B cell (primary cell): Measurements from ENCODE around the gene CEP350. TPM values are rescaled to one million over a fixed set of nuclear protein-coding genes. Genes with fewer than 3 reads are reported as not detected.

Experiments used
- ATAC-seq: fragments of 200-7000 bp; cut with Tn5 transposase; one replicate; pipeline ENCODE4 v1.10.0; 2021; ENCODE audit warnings: low read depth, mild to moderate bottlenecking, moderate number of reproducible peaks, moderate library complexity
- CTCF ChIA-PET: fragments of 350-600 bp; sonication (Branson Sonifier 250); formaldehyde crosslinking; loops from one replicate; lab custom pipeline; 2021; ENCODE audit warnings: antibody characterized with exemption, inconsistent platforms; lab: Charles Lee
- POLR2A ChIA-PET: fragments of 350-600 bp; sonication (Branson Sonifier 250); formaldehyde crosslinking; loops from one replicate; lab custom pipeline; 2021; ENCODE audit warnings: antibody characterized with exemption; lab: Charles Lee
- DNase-seq: peaks from one replicate; pipeline ENCODE4 v3.0.0; 2013
- H2AFZ ChIP-seq: 2 replicates; pipeline ENCODE4 v1.6.1; 2012; ENCODE audit warnings: mild to moderate bottlenecking, low read depth, low read length; ENCODE audit not compliant: insufficient read depth, poor library complexity, severe bottlenecking
- H3K27ac ChIP-seq, 2 donors: 1 replicate in 1 of 2; 2 replicates in 1 of 2; pipeline ENCODE4 v1.5.1; 2012 to 2013; ENCODE audit warnings: low read length in 2 of 2, mild to moderate bottlenecking in 2 of 2, moderate library complexity in 1 of 2
- H3K27me3 ChIP-seq, 4 experiments: fragments of 200-600 bp in 1 of 4; sonication (generic) in 1 of 4; replicated peaks in 1 of 4; 1 replicate in 2 of 4; 2 replicates in 2 of 4; pipeline versions ENCODE4 v1.6.1 to v1.7.0; 2013 to 2016; ENCODE audit warnings: low read length in 3 of 4, mild to moderate bottlenecking in 2 of 4, mixed read lengths in 1 of 4, moderate library complexity in 1 of 4; ENCODE audit not compliant: insufficient read depth in 4 of 4, control insufficient read depth in 3 of 4; ENCODE audit errors: control extremely low read depth in 1 of 4
- H3K36me3 ChIP-seq, 2 experiments: replicated peaks in 1 of 2; 1 replicate in 1 of 2; 2 replicates in 1 of 2; pipeline versions ENCODE4 v1.6.1 to v1.7.1; 2013; ENCODE audit warnings: low read length in 1 of 2; ENCODE audit not compliant: insufficient read depth in 2 of 2, control insufficient read depth in 1 of 2; ENCODE audit errors: control extremely low read depth in 1 of 2, extremely low read depth in 1 of 2
- H3K4me1 ChIP-seq, 2 donors: fragments of 200-600 bp in 1 of 2; sonication (generic) in 1 of 2; 1 replicate in 1 of 2; 2 replicates in 1 of 2; pipeline versions ENCODE4 v1.5.1 to v1.6.1; 2013 to 2017; ENCODE audit warnings: low read length in 2 of 2; ENCODE audit not compliant: control insufficient read depth in 2 of 2, insufficient read depth in 2 of 2
- H3K4me2 ChIP-seq: replicated peaks from 2 replicates; pipeline ENCODE3; 2012; ENCODE audit warnings: mild to moderate bottlenecking, low read depth, low read length; ENCODE audit not compliant: poor library complexity, severe bottlenecking
- H3K4me3 ChIP-seq, 5 experiments: fragments of 200-600 bp in 1 of 5; sonication (generic) in 1 of 5; 1 replicate in 3 of 5; 2 replicates in 2 of 5; pipeline versions ENCODE4 v1.5.1 to v1.7.0; 2011 to 2016; ENCODE audit warnings: low read length in 4 of 5, mild to moderate bottlenecking in 4 of 5, low read depth in 2 of 5, control low read depth in 1 of 5, moderate library complexity in 1 of 5; ENCODE audit not compliant: insufficient read depth in 1 of 5; ENCODE audit errors: control extremely low read depth in 1 of 5, extremely low read depth in 1 of 5
- H3K79me2 ChIP-seq: fragments of 200-600 bp; sonication (generic); one replicate; pipeline ENCODE4 v1.6.0; 2016; ENCODE audit warnings: low read length; ENCODE audit not compliant: control insufficient read depth, insufficient read depth
- H3K9ac ChIP-seq: fragments of 200-600 bp; sonication (generic); 2 replicates; pipeline ENCODE4 v1.6.1; 2017; ENCODE audit warnings: mild to moderate bottlenecking, low read length, moderate library complexity
- H3K9me3 ChIP-seq, 3 donors: one replicate each; pipeline versions ENCODE4 v1.6.1 to v1.7.1; 2013; ENCODE audit warnings: low read length in 2 of 3; ENCODE audit not compliant: control insufficient read depth in 2 of 3, insufficient read depth in 1 of 3; ENCODE audit errors: control extremely low read depth in 1 of 3
- H4K20me1 ChIP-seq: 2 replicates; pipeline ENCODE4 v1.6.0; 2012; ENCODE audit warnings: mild to moderate bottlenecking, low read length; ENCODE audit not compliant: insufficient read depth, control insufficient read depth, poor library complexity, severe bottlenecking
- H3K27ac Mint-ChIP-seq: one replicate; pipeline ENCODE4 v1.8.0; 2021; ENCODE audit warnings: mixed read lengths
- H3K27me3 Mint-ChIP-seq: one replicate; pipeline ENCODE4 v1.8.0; 2021; ENCODE audit warnings: mixed read lengths
- H3K4me1 Mint-ChIP-seq: one replicate; pipeline ENCODE4 v1.8.0; 2021; ENCODE audit warnings: mixed read lengths
- H3K4me3 Mint-ChIP-seq: one replicate; pipeline ENCODE4 v1.8.0; 2021; ENCODE audit warnings: mixed read lengths
- H3K9me3 Mint-ChIP-seq: one replicate; pipeline ENCODE4 v1.8.0; 2022; ENCODE audit warnings: mixed read lengths; ENCODE audit not compliant: insufficient read depth
- EZH2 ChIP-seq: IDR thresholded peaks from 2 replicates; pipeline ENCODE4 v1.6.1; 2012; ENCODE audit warnings: borderline replicate concordance, low read depth, mild to moderate bottlenecking, moderate library complexity, low read length; ENCODE audit not compliant: insufficient read depth, poor library complexity, severe bottlenecking
- WGBS: methylation state at CpG from one replicate; pipeline ENCODE4 v1.1.5; 2013; ENCODE audit warnings: missing lambda C conversion rate; ENCODE audit not compliant: insufficient coverage; 5-methylcytosine and 5-hydroxymethylcytosine counted together
- intact Hi-C: fragments of 100-400 bp; cut with micrococcal nuclease; formaldehyde crosslinking; loops from one replicate; pipeline ENCODE4 v1.10.0; 2022
- polyA plus RNA-seq: library from polyadenylated mRNA; depleted of rRNA; stranded (reverse); fragments of >200 nt; gene quantifications from 2 replicates; pipeline ENCODE4 v1.2.3, GENCODE V29; 2012
- total RNA-seq, 2 donors: library from RNA; stranded (reverse); fragments of 120-200 nt in 1 of 2; gene quantifications; 1 replicate in 1 of 2; 2 replicates in 1 of 2; pipeline versions ENCODE4 v1.2.3 to v1.2.4, GENCODE V29; 2013 to 2022
- TF ChIP-seq, protein P1 (sequence below): fragments of 200-600 bp; IDR thresholded peaks from one replicate; pipeline ENCODE4 v1.8.0; 2022; ENCODE audit warnings: antibody characterized with exemption, mild to moderate bottlenecking

The CEP350 gene
- total and polyA plus RNA-seq, 2 donors (not counting 1 experiment from before 2014, with no cell fraction given): 7.4 to 92.3 TPM

DNA sequence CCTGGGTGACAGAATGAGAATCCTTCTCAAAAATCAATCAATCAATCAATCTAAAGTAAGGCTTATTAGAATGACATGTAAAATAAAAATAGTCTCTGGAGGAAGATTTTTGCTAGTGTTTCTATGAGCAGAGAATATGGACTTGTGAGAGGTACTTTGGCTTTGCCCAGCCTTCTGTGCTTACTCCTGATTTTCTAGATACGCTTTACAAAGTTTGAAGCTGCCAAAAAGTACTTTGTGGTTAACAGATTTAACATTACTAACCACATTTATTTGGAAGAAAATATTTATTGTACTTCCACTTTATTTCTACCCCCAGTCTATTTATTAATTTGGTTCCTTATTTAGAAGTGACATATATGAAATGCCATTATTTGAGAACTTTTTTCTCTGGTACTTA, 41.0 kb downstream of the CEP350 start:
- Histone ChIP-seq H3K79me2 (peaks cover 31% of the 10 kb centered on the region), H3K4me2 (no peak overlapping the region)
- no CpG with 5 or more reads among the region's 1 CpG for WGBS

DNA sequence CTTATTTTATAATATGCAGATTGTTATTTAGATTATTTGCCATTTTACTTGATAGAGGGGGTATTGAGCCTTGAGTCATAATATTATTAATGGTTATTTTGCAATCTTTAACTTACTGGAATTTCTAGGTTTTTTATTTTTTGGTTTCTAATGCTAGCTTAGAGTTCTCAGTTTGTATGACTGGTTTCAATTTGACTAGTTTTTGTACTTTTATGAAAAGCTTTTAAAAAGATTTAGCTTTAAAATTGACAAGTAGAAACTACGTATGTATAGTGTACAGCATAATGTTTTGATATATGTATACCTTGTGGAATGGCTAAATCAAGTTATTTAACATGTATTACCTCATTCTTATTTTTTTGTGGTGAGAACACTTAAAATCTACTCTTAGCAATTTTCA, 41.5 kb downstream of the CEP350 start:
- Histone ChIP-seq H3K4me1 (peaks cover 0 to 14% of the 10 kb centered on the region in 2 donors), H2AFZ (no peak overlapping the region), H3K27ac (no peak overlapping the region), H3K79me2 (peaks cover 31% of the 10 kb centered on the region), H4K20me1 (no peaks in the 10 kb centered on the region), H3K4me2 (no peak overlapping the region), H3K9me3 (no peaks in the 10 kb centered on the region), H3K9ac (no peak overlapping the region), H3K36me3 (peaks cover 10 to 15% of the 10 kb centered on the region in 2 experiments), H3K4me3 (no peak overlapping the region), H3K27me3 (no peaks in the 10 kb centered on the region)
- TF ChIP-seq, protein P1, sequence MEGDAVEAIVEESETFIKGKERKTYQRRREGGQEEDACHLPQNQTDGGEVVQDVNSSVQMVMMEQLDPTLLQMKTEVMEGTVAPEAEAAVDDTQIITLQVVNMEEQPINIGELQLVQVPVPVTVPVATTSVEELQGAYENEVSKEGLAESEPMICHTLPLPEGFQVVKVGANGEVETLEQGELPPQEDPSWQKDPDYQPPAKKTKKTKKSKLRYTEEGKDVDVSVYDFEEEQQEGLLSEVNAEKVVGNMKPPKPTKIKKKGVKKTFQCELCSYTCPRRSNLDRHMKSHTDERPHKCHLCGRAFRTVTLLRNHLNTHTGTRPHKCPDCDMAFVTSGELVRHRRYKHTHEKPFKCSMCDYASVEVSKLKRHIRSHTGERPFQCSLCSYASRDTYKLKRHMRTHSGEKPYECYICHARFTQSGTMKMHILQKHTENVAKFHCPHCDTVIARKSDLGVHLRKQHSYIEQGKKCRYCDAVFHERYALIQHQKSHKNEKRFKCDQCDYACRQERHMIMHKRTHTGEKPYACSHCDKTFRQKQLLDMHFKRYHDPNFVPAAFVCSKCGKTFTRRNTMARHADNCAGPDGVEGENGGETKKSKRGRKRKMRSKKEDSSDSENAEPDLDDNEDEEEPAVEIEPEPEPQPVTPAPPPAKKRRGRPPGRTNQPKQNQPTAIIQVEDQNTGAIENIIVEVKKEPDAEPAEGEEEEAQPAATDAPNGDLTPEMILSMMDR: no peak
- TF ChIP-seq EZH2: no peak
- WGBS: no CpG with 5 or more reads among the region's 1 CpG
- Mint-ChIP-seq H3K4me3 (no peak overlapping the region), H3K9me3 (no peaks in the 10 kb centered on the region), H3K27me3 (no peaks in the 10 kb centered on the region), H3K4me1 (peaks cover 12% of the 10 kb centered on the region), H3K27ac (no peak overlapping the region)
- ChIA-PET CTCF (interaction anchor here (1.1 kb wide), 1 partner anchor 9 kb away, joined by 3 read pairs; no protein-coding TSS in a partner anchor), POLR2A (no interaction called here)
- intact Hi-C loops: no loop called here
- DNase-seq: no peak
- no peak for ATAC-seq

More for the DNA sequence above, 41.0 kb downstream of the CEP350 start:
- no peaks in the 10 kb centered on the region for H4K20me1 ChIP-seq
- H3K4me1 Mint-ChIP-seq: peaks cover 12% of the 10 kb centered on the region
- TF ChIP-seq, protein P1: no peak
- TF ChIP-seq EZH2: no peak
- CTCF ChIA-PET: interaction anchor here (1.1 kb wide), 1 partner anchor 9 kb away, joined by 3 read pairs; no protein-coding TSS in a partner anchor
- ATAC-seq (no peak), DNase-seq (no peak)
- no peaks in the 10 kb centered on the region for H3K9me3 Mint-ChIP-seq
- peaks cover 0 to 13% of the 10 kb centered on the region in 2 donors for H3K4me1 ChIP-seq
- no peak overlapping the region for H2AFZ ChIP-seq
- H3K9me3 ChIP-seq: no peaks in the 10 kb centered on the region
- intact Hi-C loops: no loop called here
- H3K27ac Mint-ChIP-seq: no peak overlapping the region
- H3K27ac ChIP-seq: no peak overlapping the region
- H3K27me3 ChIP-seq: no peaks in the 10 kb centered on the region
- POLR2A ChIA-PET: no interaction called here
- H3K27me3 Mint-ChIP-seq: no peaks in the 10 kb centered on the region
- H3K4me3 Mint-ChIP-seq: no peak overlapping the region
- H3K9ac ChIP-seq: no peak overlapping the region
- peaks cover 12 to 17% of the 10 kb centered on the region in 2 experiments for H3K36me3 ChIP-seq
- no peak overlapping the region for H3K4me3 ChIP-seq
